GM15510 (cell line): Measurements from ENCODE around the gene HDGF.

Source experiments
- POLR2A ChIP-seq: IDR thresholded peaks from 3 replicates; pipeline ENCODE4 v1.6.1; 2011; ENCODE audit warnings: borderline replicate concordance; ENCODE audit not compliant: insufficient read length; ENCODE audit errors: extremely low read depth

The HDGF gene

DNA sequence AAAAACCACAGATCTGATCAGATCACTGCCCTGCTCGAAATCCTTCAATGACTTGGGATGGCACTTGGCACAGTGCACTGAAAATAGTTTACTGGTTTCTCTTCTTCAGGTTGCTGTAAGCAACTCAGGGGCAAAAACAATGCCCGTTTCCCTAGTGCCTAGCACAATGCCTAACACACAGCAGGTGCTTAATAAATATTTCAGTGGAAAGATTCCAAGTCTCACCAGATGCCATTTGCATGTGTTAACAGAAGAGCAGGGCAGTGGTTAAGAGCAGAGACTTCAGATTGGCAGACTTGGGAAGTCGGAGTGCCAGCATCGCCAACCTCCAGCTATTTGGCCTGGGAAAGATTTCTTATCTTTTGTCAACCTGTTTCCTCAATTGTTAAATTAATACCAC, 34.1 kb downstream of the HDGF start:
- no peak for TF ChIP-seq POLR2A

DNA sequence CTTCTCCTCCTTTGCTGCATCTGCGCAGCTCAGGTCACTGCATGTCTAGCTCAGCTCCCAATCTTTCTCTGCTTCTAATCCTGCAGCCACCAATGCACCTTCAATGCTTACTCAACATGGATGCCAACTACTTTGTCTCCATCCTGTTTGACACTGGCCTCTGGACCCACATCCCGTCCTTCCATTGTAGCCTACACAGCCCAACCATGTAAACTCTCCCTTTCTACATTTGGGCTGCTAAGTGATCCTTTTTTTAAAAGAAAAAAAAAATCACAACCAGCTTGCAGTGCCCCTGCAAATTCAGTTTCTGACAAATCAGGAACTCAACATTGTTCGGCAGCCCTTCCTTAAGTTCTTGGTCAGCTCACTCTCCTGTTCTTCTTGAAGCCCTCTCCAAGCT, 36.6 kb downstream of the HDGF start:
- TF ChIP-seq POLR2A: no peak

- no peak for TF ChIP-seq POLR2A
Measured at GRCh38 chr1:156712626-156713025, 38.8 kb downstream of the HDGF start.

- TF ChIP-seq POLR2A: no peak
Measured at GRCh38 chr1:156711011-156711817, 40.3 kb downstream of the HDGF start.

GRCh38 chr1:156709757-156710489, 41.6 kb downstream of the HDGF start:
- TF ChIP-seq POLR2A: no peak

- no peak for TF ChIP-seq POLR2A
Measured at GRCh38 chr1:156709031-156709430, 42.4 kb downstream of the HDGF start.

DNA sequence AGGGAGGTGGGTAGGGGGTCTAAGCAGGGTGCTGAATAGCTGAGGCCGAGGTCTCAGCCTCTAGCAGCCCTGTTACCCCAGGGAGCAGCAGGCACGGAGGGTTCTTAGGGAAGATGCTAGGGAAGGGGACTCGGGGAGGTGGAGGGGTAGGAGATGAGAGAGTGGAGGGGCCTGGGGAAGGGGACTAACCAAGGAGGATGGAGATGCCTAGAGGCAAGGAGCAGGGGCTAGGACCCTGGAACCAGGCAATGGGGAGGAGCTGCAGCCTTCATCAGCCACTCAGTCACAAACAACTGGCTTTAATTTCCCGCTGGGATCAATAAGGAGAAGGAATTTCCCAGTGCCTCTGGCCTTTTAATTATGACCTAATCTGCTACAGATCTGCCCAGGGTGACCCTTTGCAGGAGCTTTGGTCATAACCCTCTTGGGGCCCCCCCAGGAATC, 43.2 kb downstream of the HDGF start:
- no peak for TF ChIP-seq POLR2A

GRCh38 chr1:156707417-156708217, 43.9 kb downstream of the HDGF start:
- TF ChIP-seq POLR2A: no peak

- no peak for TF ChIP-seq POLR2A
Measured at GRCh38 chr1:156706657-156707416, 44.6 kb downstream of the HDGF start.

DNA sequence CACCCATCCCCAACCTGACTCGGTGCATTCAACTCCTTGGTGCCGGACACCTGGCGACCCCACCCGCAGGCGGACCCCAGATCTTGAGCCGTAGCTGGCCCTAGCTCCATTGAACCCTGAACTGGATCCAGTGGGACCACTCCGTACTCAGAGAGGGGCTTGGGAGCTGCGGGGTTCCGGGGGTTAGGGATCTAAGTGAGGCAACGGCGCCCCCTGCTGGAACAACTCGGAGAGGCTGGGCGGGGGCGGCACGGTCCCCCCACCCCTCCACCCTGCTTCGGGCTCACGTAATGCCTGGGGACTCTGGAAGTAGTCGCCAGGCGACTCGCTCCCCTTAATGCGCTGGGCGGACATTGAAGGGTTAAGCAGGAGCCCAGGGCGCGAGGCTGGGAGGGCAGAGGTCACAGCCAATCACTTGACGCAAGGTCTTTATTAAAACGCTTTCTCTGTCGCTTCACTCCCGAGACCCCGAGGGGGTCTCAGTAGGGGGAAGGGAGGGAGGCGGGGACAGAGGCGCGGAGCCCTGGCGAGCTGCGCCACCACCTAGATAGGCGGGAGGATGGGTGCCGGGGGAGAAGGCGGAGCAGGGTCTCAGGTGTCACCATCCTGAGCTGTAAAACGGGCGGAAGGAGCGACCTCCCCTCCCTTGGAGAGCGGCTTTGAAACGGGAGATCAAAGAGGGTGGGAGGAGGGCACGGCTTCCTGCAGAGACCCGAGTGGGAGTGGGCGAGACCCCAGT, 45.4 kb downstream of the HDGF start:
- no peak for TF ChIP-seq POLR2A

GRCh38 chr1:156705321-156705917, 46.1 kb downstream of the HDGF start, which contains the start of gene CRABP2:
CRABP2 (minus strand) TSS chr1:156705583; CDS start chr1:156705446, 137 bp downstream.
- TF ChIP-seq POLR2A: no peak

- TF ChIP-seq POLR2A: no peak
Measured at GRCh38 chr1:156704930-156705320, 46.5 kb downstream of the HDGF start.

- TF ChIP-seq POLR2A: no peak
Measured at GRCh38 chr1:156704166-156704711, 47.2 kb downstream of the HDGF start.
